Hematopoietic multipotent progenitor cell (in vitro differentiated cells): ENCODE measurements around the gene RARS1. TPM values are rescaled to one million over a fixed set of nuclear protein-coding genes. Genes with fewer than 3 reads are reported as not detected.
A peak's percentile ranks its signal among the peaks of the same experiment; 100 is the strongest.

Experiments used
- DNase-seq, 3 donors: peaks; one replicate each; pipeline ENCODE4 v3.0.0-alpha.2; 2011 to 2015; ENCODE audit warnings: low read depth in 2 of 3, low spot score in 2 of 3
- small RNA-seq: library from RNA; depleted of rRNA; stranded (forward); fragments of <200 nt; gene quantifications from one replicate; pipeline ENCODE3, GENCODE V24; 2012
- total RNA-seq: library from RNA; depleted of rRNA; stranded (reverse); fragments of >200 nt; gene quantifications from one replicate; pipeline ENCODE4 v1.2.3, GENCODE V29; 2012

Gene RARS1
- total RNA-seq, 1 donor: 22.9 TPM

DNA sequence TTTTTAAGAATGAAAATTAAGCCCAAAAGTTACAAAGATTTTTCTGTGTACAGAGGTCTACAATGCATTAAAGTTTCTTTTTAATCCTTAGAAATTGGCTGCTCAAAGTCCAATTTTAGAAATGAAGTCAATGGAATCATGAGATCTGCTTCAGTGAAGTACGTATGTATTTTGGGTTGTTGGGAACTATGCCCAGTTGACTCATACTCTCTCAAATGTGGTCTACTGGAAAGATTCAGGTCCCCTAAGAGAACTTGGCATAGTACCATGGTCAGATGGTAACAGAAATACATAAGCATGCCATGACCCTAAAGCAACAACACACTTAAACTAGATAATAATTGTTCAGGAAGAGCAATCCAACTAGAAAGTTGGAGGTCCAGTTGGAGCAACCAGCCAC is 65.9 kb downstream of the RARS1 start:
- no peak for DNase-seq

DNA sequence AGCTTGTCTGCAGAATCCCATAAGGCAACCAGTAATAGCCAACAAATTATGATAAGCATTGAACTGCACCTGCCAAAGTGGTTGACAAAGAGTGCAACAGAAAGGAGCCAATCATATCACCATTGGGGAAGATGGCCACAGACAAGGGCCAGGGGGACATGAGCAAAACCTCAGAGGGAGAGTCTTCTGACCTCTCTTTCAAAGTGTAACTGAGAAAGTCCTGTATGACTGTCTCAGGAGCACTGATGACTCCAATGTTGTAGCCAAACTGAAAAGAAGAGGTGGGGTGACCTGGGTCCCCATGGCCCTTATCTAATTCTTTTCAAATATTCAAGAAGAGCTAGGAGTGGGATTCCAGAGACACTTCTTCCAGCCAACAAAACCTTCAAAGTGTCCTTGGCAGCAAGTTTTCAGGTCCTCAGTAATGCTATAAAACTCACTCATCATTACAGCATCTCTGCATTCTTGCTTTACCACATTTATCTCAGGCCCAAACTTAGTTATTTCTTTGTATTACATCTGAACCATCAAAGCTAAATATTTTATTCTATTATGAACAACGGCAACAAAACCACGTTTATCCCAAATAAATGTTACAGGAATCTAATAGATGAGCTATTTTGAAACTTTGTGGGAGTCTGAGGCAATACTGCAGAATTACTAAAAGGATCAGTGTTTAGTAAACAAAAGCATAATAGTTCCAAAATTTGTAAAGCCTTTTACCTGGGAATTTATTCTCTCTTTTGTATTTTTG is 67.3 kb downstream of the RARS1 start:
- no peak for DNase-seq

DNA sequence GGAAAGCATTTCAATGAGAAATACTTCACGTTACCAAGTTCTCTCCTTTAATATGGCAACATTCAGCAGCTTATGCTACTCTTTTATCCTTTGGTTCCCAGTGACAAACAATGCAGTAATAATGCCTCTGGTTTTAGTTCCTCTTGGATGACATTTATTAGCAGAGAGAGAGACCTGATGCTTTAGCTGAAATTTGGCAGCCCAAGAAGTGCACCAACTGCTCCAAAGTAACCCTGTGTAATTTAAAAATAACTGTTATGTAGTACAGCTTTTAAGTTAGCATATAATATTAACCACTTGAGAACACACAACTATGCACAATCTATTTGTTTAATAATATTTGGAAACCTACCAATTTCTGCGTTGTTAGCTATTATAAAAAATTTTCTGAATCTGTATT is 71.1 kb downstream of the RARS1 start:
- no peak for DNase-seq

DNA sequence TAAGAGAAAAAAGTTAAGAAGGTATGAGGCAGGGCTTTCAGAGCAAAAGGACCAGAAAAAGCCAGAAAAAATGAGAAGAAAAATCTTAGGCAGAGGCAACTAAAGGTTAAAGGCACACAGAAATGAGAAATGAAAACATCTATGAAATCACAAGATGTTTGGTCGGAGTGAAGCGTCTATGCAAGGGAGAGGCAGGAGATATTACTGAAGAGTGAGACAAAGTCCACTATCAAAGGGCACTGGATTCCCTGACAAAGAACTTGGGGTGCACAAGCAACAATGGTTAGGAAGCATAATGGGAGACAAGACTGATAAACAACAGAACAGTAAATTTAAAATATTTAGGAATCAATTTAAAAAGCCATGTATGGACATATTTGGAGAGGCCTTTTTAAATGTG is 76.0 kb downstream of the RARS1 start:
- no peak for DNase-seq

DNA sequence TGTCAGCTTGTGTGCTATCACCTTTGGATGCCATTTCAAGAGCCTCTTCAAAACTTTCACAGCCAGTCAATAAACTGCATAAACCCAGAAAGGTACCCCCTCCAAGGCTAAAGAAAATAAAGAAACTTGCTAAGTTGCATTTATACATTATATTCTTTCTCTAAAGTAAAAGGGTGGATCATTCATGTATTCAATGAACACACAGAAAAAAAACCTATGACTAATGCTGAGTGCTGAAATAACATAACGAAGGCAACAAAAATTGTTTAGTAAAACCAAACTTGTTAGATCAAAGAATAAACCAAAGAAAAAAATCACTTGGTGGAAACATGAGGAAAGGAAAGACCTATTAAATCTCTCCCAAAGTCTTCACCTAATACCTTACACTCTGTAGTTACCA is 77.7 kb downstream of the RARS1 start:
- DNase-seq: no peak

DNA sequence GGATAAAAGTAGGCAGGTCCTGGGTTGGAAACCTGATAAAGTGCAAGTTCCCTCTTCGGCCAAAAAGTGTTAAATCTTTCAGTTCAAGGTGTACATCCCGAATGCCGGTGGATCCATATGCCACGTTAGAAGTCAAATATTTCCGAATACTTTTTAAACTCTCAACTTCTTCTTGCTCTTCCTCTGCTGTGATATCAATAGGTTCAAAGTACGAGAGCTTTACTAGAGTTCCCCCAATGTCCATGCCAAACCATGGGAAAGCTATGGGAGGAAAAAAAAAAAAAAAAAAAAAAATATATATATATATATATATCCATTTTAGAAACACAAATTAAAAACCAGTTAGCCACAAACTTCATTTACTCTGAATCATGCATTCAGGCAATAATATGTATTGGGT is 82.5 kb downstream of the RARS1 start:
- no peak for DNase-seq

Small RNA genes lying within 50 kb of the gene (small RNA-seq; reads per million reads assigned to genes)
- gene MIR103A1: 44.3 reads per million, percentile 96 among the genes with 10 or more reads in this experiment

Other genes with a start within 250 kb of the RARS1 start
- gene WWC1, start 194.8 kb upstream of the RARS1 start, total RNA-seq: 0.54 TPM
- gene FBLL1, start 42.8 kb downstream of the RARS1 start, total RNA-seq: 0.54 TPM
- gene PANK3, start 92.9 kb downstream of the RARS1 start, total RNA-seq: 12.4 TPM